Tibial nerve (tissue), 4 donors: Measurements from ENCODE around the gene LIPG.

ENCODE experiments used
- CTCF ChIP-seq, 5 experiments: fragments of 200-600 bp in 3 of 5; fragments of 450-650 bp in 2 of 5; sonication (generic) in 3 of 5; IDR thresholded peaks; one replicate each; pipeline ENCODE4 v1.5.1; 2016 to 2019; ENCODE audit warnings: antibody characterized with exemption in 5 of 5, mild to moderate bottlenecking in 3 of 5, moderate library complexity in 2 of 5
- EP300 ChIP-seq, 2 donors: sonication (generic); formaldehyde crosslinking; IDR thresholded peaks; one replicate each; pipeline ENCODE4 v1.6.1; 2017; ENCODE audit warnings: antibody characterized with exemption in 2 of 2, mild to moderate bottlenecking in 1 of 2
- POLR2A ChIP-seq, 2 donors: fragments of 450-650 bp; IDR thresholded peaks; one replicate each; pipeline ENCODE4 v1.6.1; 2017; ENCODE audit warnings: antibody characterized with exemption in 2 of 2, mild to moderate bottlenecking in 2 of 2, moderate library complexity in 2 of 2

GRCh38 chr18:49612515-49613033, 50.7 kb downstream of the LIPG start:
- no peak for TF ChIP-seq CTCF (IDR thresholded peaks at IDR 0.05)
- TF ChIP-seq POLR2A (IDR thresholded peaks at IDR 0.05), result no peak
- TF ChIP-seq EP300 (IDR thresholded peaks at IDR 0.05), result no peak
